Measurements from ENCODE around the gene B4GALT1.

Gene B4GALT1

DNA sequence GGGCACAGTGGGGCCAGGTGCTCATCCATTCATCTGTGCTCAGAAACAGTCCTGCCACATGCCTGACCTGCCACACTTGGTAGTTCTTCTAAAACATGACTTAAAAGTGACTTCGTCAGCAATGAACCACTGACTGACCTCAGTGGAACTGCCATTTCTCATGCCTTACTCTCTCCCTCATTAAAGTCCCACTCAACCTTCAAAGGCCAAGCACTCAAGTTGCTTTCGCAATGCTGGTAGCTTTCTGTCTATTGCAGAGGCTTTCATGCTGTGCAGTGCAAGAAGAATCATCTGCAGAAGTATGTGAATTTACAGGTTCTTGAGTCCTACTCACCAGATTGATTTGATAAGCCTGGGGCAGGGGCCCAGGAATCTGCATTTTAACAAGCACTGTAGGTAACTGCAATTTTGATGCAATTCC is 23.9 kb downstream of the B4GALT1 start:
- Histone ChIP-seq H3K4me3 (ENCODE audit: low read depth, low read length) (no peak overlapping the region), H3K36me3 (ENCODE audit: control insufficient read depth, insufficient read depth, low read length) (no peaks in the 10 kb centered on the region), H3K27me3 (ENCODE audit: control insufficient read depth, insufficient read depth, low read length) (no peaks in the 10 kb centered on the region), H3K9me3 (ENCODE audit: control insufficient read depth, insufficient read depth, low read length) (no peaks in the 10 kb centered on the region), H3K9ac (ENCODE audit: low read depth, low read length) (no peak overlapping the region), H3K4me1 (ENCODE audit: control insufficient read depth, insufficient read depth, low read length) (no peaks in the 10 kb centered on the region)

DNA sequence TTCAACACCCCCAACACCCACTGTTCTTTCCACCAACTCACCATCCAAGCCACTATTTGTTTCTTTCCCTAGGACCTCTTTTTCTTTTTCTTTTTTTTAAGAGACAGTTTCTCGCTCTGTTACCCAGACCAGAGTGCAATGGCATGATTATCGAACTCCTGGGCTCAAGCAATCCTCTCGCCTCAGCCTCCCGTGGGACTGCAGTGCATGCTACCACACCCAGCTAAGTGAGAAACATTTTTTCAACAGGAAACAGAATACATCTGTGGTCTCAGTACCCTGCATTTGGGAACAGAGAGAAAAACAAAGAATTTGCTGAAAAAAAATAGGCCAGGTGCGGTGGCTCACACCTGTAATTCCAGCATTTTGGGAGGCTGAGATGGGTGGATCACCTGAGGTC is 24.6 kb downstream of the B4GALT1 start:
- Histone ChIP-seq H3K27me3 (ENCODE audit: control insufficient read depth, insufficient read depth, low read length) (no peaks in the 10 kb centered on the region), H3K4me1 (ENCODE audit: control insufficient read depth, insufficient read depth, low read length) (no peaks in the 10 kb centered on the region), H3K4me3 (ENCODE audit: low read depth, low read length) (no peak overlapping the region), H3K9ac (ENCODE audit: low read depth, low read length) (no peak overlapping the region), H3K36me3 (ENCODE audit: control insufficient read depth, insufficient read depth, low read length) (no peaks in the 10 kb centered on the region), H3K9me3 (ENCODE audit: control insufficient read depth, insufficient read depth, low read length) (no peaks in the 10 kb centered on the region)

- Histone ChIP-seq H3K4me1 (ENCODE audit: control insufficient read depth, insufficient read depth, low read length) (no peaks in the 10 kb centered on the region), H3K9me3 (ENCODE audit: control insufficient read depth, insufficient read depth, low read length) (no peaks in the 10 kb centered on the region), H3K9ac (ENCODE audit: low read depth, low read length) (no peak overlapping the region), H3K36me3 (ENCODE audit: control insufficient read depth, insufficient read depth, low read length) (no peaks in the 10 kb centered on the region), H3K27me3 (ENCODE audit: control insufficient read depth, insufficient read depth, low read length) (no peaks in the 10 kb centered on the region), H3K4me3 (ENCODE audit: low read depth, low read length) (no peak overlapping the region)
These were observed 26.5 kb downstream of the B4GALT1 start for GRCh38 chr9:33140401-33141360.

GRCh38 chr9:33139421-33140228 is 27.5 kb downstream of the B4GALT1 start:
- H3K4me1 ChIP-seq (ENCODE audit: control insufficient read depth, insufficient read depth, low read length), result no peaks in the 10 kb centered on the region
- peak overlapping the region; percentile 37 for H3K9ac ChIP-seq (ENCODE audit: low read depth, low read length)
- no peak overlapping the region for H3K4me3 ChIP-seq (ENCODE audit: low read depth, low read length)
- no peaks in the 10 kb centered on the region for H3K36me3 ChIP-seq (ENCODE audit: control insufficient read depth, insufficient read depth, low read length)
- no peaks in the 10 kb centered on the region for H3K9me3 ChIP-seq (ENCODE audit: control insufficient read depth, insufficient read depth, low read length)
- H3K27me3 ChIP-seq (ENCODE audit: control insufficient read depth, insufficient read depth, low read length), result no peaks in the 10 kb centered on the region

GRCh38 chr9:33138768-33139167 is 28.4 kb downstream of the B4GALT1 start:
- Histone ChIP-seq H3K4me3 (ENCODE audit: low read depth, low read length) (no peak overlapping the region), H3K9ac (ENCODE audit: low read depth, low read length) (no peak overlapping the region), H3K9me3 (ENCODE audit: control insufficient read depth, insufficient read depth, low read length) (no peaks in the 10 kb centered on the region), H3K36me3 (ENCODE audit: control insufficient read depth, insufficient read depth, low read length) (no peaks in the 10 kb centered on the region), H3K27me3 (ENCODE audit: control insufficient read depth, insufficient read depth, low read length) (no peaks in the 10 kb centered on the region), H3K4me1 (ENCODE audit: control insufficient read depth, insufficient read depth, low read length) (no peaks in the 10 kb centered on the region)

GRCh38 chr9:33137781-33138264 is 29.3 kb downstream of the B4GALT1 start:
- no peaks in the 10 kb centered on the region for H3K4me1 ChIP-seq (ENCODE audit: control insufficient read depth, insufficient read depth, low read length)
- no peak overlapping the region for H3K4me3 ChIP-seq (ENCODE audit: low read depth, low read length)
- no peaks in the 10 kb centered on the region for H3K36me3 ChIP-seq (ENCODE audit: control insufficient read depth, insufficient read depth, low read length)
- no peaks in the 10 kb centered on the region for H3K9me3 ChIP-seq (ENCODE audit: control insufficient read depth, insufficient read depth, low read length)
- H3K27me3 ChIP-seq (ENCODE audit: control insufficient read depth, insufficient read depth, low read length), result no peaks in the 10 kb centered on the region
- no peak overlapping the region for H3K9ac ChIP-seq (ENCODE audit: low read depth, low read length)

DNA sequence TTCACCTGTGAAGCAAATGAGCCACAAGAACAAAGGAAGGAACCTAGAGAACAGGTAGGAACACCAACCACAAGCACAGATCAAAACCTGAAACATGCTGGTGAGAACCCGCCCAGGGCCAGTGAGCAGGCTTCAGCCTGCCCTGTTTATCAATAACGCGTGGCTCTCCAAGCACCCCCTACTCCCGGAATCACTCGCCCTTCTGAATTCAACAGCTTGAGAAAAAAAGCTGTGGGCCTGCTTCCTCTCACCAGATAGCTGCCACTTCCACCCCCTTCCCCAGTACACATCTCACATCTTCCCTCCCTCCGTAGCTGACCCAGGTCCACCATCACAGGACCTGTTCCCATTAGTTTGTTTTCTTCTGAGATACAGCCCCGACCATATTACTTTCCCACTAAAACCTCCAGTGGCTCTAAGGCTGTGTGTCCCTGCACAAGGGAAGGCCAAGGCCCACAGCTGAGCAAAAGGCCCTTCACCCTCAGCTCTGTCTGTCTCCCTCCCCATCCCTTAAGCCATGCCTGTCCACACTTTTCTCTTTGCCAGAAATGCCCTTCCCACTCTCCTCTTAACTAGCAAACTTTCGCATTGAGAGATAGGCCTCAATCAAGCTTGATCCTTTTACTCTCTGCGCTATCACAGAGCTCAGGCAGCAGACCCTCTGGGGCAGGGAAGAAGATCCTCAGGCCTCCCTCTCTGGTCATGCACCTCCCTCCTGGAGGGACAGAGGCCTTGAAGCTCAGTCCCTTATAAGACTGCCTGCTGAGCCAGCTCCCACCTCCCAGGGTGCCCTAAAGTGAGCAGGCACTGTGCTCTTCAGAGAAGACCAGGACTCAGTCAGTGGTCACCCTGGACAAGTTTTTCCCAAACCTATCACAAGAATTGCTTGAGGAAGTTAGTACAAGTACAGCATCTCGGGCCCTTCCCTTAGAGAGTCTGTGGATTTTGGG is 30.1 kb downstream of the B4GALT1 start:
- Histone ChIP-seq H3K36me3 (ENCODE audit: control insufficient read depth, insufficient read depth, low read length) (no peaks in the 10 kb centered on the region), H3K9me3 (ENCODE audit: control insufficient read depth, insufficient read depth, low read length) (no peaks in the 10 kb centered on the region), H3K4me1 (ENCODE audit: control insufficient read depth, insufficient read depth, low read length) (no peaks in the 10 kb centered on the region), H3K9ac (ENCODE audit: low read depth, low read length) (no peak overlapping the region), H3K27me3 (ENCODE audit: control insufficient read depth, insufficient read depth, low read length) (no peaks in the 10 kb centered on the region), H3K4me3 (ENCODE audit: low read depth, low read length) (no peak overlapping the region)

DNA sequence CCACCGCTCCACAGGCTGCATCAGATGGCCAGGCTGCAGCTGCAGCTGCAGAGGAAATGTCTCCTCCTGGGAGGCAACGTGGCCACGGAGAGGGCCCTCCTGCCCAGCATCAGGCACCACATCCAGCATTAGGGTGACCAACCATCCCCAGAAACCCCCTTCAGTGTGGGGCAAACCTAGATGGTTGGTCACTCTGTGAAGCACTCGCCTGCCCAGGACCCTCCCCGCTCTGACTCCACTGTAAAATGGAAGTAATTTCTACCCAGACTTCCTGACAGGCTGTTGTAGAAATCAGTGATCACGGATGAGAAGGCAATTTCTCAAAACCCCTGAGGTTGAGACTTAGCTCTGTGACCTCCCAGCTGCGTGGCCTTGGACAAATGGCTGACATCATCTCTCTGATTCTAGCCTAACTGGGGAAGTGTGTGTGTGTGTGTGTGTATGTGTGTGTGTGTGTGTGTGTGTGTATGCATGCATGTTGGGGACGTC is 31.6 kb downstream of the B4GALT1 start:
- H3K4me3 ChIP-seq (ENCODE audit: low read depth, low read length), result no peak overlapping the region
- no peaks in the 10 kb centered on the region for H3K36me3 ChIP-seq (ENCODE audit: control insufficient read depth, insufficient read depth, low read length)
- no peak overlapping the region for H3K9ac ChIP-seq (ENCODE audit: low read depth, low read length)
- no peaks in the 10 kb centered on the region for H3K27me3 ChIP-seq (ENCODE audit: control insufficient read depth, insufficient read depth, low read length)
- H3K9me3 ChIP-seq (ENCODE audit: control insufficient read depth, insufficient read depth, low read length), result no peaks in the 10 kb centered on the region
- H3K4me1 ChIP-seq (ENCODE audit: control insufficient read depth, insufficient read depth, low read length), result no peaks in the 10 kb centered on the region

DNA sequence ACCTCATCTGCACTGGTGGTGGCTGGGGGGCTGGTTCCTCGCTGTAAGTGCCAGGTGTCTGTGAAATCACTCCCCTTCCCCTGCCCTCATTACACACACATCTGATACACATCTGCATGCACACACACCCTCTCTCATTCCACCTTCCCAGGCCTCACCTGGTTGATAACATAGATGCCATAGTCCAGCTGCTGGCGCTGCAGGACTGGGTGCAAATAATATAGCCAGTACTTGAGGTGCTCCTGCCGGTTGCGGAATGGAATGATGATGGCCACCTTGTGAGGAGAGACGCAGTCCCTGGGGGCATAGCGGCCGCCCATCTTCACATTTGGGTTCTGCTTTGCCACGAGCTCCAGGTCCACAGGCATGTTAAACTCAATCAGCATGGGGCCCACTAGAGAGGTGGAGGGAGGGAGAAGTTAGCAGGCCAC is 32.1 kb downstream of the B4GALT1 start:
- Histone ChIP-seq H3K36me3 (ENCODE audit: control insufficient read depth, insufficient read depth, low read length) (no peaks in the 10 kb centered on the region), H3K27me3 (ENCODE audit: control insufficient read depth, insufficient read depth, low read length) (no peaks in the 10 kb centered on the region), H3K9ac (ENCODE audit: low read depth, low read length) (no peak overlapping the region), H3K4me1 (ENCODE audit: control insufficient read depth, insufficient read depth, low read length) (no peaks in the 10 kb centered on the region), H3K9me3 (ENCODE audit: control insufficient read depth, insufficient read depth, low read length) (no peaks in the 10 kb centered on the region), H3K4me3 (ENCODE audit: low read depth, low read length) (no peak overlapping the region)

DNA sequence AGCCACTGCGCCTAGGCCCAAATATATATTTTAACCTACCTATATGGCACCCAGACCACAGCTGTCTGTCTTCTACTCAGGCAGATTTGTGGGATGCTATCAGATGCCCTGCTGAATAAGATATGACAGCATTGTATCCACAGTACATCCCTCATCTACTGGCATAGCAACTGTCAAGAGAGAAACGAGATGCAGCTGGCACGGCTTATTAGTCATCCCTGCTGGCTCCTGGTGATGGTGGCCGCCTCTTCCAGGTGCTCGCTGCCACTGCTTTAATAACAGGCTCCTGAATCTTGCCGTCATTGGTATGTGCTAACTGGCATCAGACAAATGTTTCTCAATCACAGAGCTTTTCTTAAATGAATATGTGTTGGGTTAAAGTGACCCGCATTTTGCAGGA is 34.0 kb downstream of the B4GALT1 start:
- Histone ChIP-seq H3K9me3 (ENCODE audit: control insufficient read depth, insufficient read depth, low read length) (no peaks in the 10 kb centered on the region), H3K4me1 (ENCODE audit: control insufficient read depth, insufficient read depth, low read length) (no peaks in the 10 kb centered on the region), H3K4me3 (ENCODE audit: low read depth, low read length) (no peak overlapping the region), H3K9ac (ENCODE audit: low read depth, low read length) (no peak overlapping the region), H3K36me3 (ENCODE audit: control insufficient read depth, insufficient read depth, low read length) (no peaks in the 10 kb centered on the region), H3K27me3 (ENCODE audit: control insufficient read depth, insufficient read depth, low read length) (no peaks in the 10 kb centered on the region)
